Left ventricle myocardium superior (tissue), 1 donor: ENCODE results near the gene SGCA. TPM values are rescaled to one million over a fixed set of nuclear protein-coding genes. Genes with fewer than 3 reads are reported as not detected.

Experiments used
- ATAC-seq: fragments of 200-7000 bp; cut with Tn5 transposase; one replicate; pipeline ENCODE4 v1.9.1; 2020; ENCODE audit warnings: mild to moderate bottlenecking, moderate library complexity
- DNase-seq: peaks from one replicate; pipeline ENCODE4 v3.0.0-alpha.2; 2020
- intact Hi-C: fragments of 100-400 bp; cut with micrococcal nuclease; formaldehyde crosslinking; loops from one replicate; pipeline ENCODE4 v1.11.0; 2022
- long read RNA-seq: library from polyadenylated mRNA; unstranded; transcript quantifications from one replicate; pipeline ENCODE4 v2.0.0, GENCODE V29; 2021
- total RNA-seq: library from RNA; stranded (reverse); fragmentation: NEBNext Ultra II Directional; extraction: Animal tissue kit (Norgen Biotek cat#: 25700); gene quantifications from one replicate; pipeline ENCODE4 v1.2.1, GENCODE V29; 2021
- donor health status: DM: no; HTN: yes; CAD: no; lungs with severe emphysema.

The SGCA gene
- 155 TPM for total RNA-seq
- long read RNA-seq, transcript SGCA-202 (8 exons, 1,057 nt), result minor isoform, 61 of 272 reads
- long read RNA-seq, transcript SGCA-201 (10 exons, 1,432 nt), result major isoform, 82 of 272 reads
- long read RNA-seq, partial matches to known transcripts, result 59 of 272 reads
- long read RNA-seq, other reads (novel, unspliced or antisense), result 67 of 272 reads

DNA sequence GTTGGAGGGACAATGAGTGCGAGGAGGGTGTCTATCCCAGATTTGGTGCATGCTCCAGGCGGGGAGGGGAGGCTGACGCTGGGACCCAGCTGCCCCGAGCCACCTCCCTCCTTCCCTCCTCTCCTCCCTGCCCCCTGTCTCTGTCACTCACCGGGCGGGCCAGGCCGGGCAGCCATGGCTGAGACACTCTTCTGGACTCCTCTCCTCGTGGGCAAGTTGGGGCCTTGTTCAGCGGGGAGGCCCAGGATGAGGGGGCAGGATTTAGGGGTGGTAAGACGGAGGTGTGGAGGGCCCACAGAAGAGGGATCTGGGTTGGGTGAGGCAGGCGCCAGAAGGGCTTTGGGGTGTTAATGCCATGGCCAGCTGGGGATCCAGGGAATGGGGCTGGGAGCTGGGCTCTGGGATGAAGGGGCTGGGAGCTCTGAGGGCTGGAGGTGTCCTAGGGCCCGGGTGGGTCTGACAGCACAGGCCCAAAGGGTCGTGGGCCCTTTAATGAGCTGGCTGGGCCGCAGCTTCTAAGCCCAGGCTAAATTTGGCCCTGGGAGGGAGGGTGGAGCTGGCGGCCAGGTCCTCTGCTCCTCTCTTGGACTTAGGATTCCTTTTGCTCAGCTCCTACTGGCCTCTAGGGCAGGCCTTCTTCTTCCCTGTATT lies at the start of gene SGCA:
SGCA (plus strand) TSS at position 139 of the 651 bp plus-strand sequence; CDS start at position 175, 36 bp downstream.
- DNase-seq (peak; percentile 76), ATAC-seq (peak; percentile 73)
- intact Hi-C loops, result loop anchor here (10.0 kb wide), 1 partner anchor 61 kb away; no protein-coding TSS in a partner anchor

- DNase-seq (peak; percentile 81), ATAC-seq (peak; percentile 70)
- intact Hi-C loops, result no loop called here
These were observed 48.4 kb upstream of the SGCA start for GRCh38 chr17:50117202-50118051.

GRCh38 chr17:50118076-50118827 lies 47.6 kb upstream of the SGCA start:
- intact Hi-C loops, result no loop called here
- DNase-seq (no peak), ATAC-seq (no peak)

GRCh38 chr17:50118828-50119218 lies 47.0 kb upstream of the SGCA start:
- intact Hi-C loops, result no loop called here
- no peak for ATAC-seq
- no peak for DNase-seq

DNA sequence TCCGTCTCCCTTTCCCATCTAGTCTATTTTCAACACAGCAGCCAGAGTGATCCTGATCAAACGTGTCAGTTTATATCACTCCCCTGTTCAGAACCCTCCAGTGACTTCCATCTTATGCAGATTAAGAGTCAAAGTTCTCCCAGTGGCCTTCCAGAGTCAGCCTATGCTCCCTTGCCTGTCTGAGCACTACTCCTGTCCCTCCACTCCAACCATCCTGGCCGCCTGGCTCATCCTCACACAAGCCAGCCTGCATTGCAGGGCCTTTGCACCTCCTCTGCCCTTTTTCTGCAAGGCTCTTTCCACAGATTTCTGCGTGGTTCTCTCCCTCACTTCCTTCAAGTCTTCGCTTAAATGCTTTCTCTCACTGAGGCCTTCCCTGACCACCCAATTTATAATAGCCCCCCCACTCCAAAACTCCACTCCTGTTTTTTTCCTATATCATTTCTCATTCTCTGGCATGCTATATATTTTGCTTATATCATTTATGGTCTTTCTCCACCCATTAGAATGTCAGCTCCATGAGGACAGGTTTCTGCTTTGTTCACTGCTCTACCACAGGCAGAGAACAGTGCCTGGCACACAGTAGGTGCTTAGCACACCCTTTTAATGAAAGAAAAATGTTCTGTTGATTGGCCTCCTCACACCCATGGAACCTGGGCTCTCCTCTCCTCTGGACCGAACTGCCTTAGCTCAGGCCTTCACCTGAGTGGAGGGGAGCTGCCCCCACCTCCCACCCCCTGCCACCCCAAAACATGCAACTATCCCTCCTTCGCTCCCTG lies 45.1 kb upstream of the SGCA start:
- DNase-seq (no peak), ATAC-seq (no peak)
- intact Hi-C loops, result no loop called here

- intact Hi-C loops, result no loop called here
- ATAC-seq, result no peak
- DNase-seq, result no peak
These were observed 42.9 kb upstream of the SGCA start for GRCh38 chr17:50122945-50123344.

GRCh38 chr17:50123649-50124349 lies 42.0 kb upstream of the SGCA start:
- intact Hi-C loops, result no loop called here
- peak; percentile 18 for ATAC-seq
- no peak for DNase-seq

DNA sequence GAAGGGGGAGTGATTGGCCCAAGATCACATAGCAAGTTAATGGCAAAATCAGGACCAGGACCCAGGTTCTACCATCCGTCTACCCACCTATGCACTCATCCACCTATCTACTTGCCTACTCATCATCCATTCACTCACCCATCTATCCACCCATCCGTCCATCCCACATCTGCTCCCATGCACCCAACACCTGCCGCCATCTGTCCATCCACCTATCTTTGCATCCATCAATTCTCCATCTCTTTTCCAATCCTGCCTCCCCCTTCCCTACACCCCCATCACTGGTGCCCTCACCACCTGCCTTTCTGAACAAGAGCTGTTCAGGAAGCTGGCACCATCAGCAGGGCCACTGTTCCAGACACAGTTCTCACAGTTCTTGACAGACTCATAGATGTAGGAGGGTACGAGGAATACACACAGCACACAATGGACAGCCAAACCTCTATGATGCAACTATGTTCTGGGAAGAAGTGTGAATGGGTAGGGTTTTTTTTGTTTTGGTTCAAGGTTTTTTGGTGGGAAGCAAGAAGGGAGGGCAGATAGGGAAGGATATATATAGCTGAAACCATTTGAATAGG lies 40.3 kb upstream of the SGCA start:
- intact Hi-C loops, result no loop called here
- ATAC-seq (no peak), DNase-seq (no peak)

DNA sequence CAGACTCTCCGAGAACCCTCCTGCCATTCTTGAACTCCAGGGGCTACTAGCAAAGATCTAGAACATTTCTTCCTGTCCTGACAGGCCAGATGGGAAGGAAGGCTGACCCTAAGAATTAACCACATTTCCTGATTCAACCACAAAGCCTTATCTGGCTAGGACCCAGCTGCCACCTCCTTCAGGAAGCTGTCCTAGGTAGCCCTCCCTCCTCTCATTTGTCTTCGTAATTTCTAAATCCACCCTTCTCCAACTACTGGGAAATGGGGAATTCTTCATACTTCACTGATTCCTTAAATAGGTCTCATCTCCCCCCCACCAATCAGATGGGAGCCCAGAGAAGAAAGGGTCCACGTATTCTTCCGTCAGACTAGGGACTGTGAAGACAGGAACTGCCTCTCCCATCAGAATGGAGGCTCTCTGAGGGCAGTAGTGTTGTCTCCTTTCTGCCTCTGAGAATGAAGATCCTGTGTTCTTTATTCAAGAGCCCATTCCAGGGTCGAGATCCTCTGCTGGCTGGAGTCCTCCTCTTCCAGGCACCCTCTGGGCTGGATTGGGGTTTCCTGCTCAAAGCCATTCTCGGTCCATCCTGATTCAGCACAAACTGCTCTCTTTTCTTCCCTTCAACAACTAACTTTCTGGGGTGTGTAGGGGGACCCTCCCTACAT lies 38.0 kb upstream of the SGCA start:
- intact Hi-C loops, result no loop called here
- DNase-seq (no peak), ATAC-seq (no peak)

DNA sequence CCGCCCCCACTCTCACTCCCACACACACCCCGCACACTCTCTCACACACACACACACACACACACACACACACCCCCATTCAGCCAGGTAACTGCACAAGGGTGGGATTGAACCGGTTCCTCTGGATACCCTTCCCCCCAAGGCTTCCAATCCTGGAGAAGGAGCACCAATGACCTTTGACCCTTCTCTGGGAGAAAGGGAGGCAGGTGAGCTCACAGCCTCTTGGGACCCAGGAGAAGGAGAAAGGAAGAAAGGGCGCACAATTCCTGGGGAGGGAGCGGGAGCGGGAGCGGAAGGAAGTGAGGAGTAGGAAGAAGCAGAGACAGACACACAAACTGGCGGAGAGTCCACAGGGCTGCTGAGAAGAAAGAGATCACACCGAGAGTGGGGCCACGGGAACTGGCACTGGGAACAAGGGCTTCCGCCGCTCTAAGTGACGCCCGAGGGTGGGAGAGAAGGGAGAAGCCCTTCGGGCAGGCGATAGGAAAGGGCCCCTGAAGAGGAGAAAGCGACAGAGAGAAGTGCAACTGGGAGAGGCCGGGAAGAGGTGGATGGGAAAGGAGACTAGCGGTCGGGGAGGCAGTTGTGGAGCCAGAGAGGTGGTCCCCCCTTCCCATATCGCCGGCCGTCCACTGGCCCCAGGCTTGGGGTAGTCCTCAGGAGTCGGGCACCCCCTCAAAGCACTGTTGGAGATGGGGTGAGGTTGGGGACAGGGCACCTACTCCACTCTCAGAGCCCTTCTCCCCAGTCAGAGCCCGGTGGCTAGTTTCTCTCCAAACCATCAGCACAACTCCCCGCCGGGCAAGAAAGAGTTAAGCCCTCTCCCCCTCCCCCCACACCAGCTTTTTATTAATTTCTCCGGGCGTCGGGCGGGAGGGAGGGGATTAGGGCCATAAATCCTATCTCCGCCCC lies 37.1 kb upstream of the SGCA start:
- ATAC-seq (no peak), DNase-seq (no peak)
- intact Hi-C loops, result no loop called here

GRCh38 chr17:50129353-50129727 lies 36.5 kb upstream of the SGCA start:
- intact Hi-C loops, result no loop called here
- no peak for ATAC-seq
- DNase-seq, result no peak

- ATAC-seq (peak; percentile 44), DNase-seq (peak; percentile 57)
- intact Hi-C loops, result no loop called here
These were observed 35.9 kb upstream of the SGCA start, which contains the start of gene SAMD14 for GRCh38 chr17:50129728-50130558. Gene SAMD14, minus strand, starts transcription at chr17:50130160. Its CDS starts 5,201 bp downstream, at chr17:50124959.

DNA sequence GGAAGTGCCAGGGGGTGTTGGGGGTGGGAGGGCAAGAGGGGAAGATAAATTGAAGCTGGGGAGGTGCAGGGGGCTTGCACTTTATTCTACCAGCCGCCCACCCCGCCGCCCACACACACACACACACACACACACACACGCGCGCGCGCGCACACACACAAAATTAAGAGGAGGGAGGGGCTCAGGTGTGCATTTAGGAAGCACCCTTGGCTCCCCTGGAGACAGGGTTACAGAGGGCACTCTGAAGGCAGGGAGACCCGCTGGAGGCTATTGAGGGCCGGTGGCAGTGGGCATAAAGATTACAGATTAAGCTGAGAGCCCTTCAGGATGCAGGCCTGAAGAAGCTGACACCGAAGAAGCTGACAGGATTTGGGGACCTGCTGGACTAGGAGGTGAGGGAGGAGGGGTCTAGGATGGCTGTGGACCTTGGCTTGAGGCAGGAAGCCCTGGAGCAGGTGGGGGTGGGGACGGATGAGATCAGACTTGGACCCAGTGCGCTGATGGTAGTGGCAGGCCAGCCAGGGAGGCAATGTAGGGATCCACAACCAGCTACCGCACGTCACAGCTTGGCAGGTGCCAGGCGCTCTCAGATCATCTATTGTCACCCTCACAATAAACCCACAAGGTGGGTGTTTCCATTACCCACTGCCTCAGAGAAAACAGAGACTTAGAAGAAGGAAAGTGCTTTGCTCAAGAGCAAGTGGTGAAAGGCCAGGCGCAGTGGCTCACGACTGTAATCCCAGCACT lies 35.1 kb upstream of the SGCA start:
- intact Hi-C loops, result no loop called here
- ATAC-seq (peak; percentile 10), DNase-seq (no peak)

DNA sequence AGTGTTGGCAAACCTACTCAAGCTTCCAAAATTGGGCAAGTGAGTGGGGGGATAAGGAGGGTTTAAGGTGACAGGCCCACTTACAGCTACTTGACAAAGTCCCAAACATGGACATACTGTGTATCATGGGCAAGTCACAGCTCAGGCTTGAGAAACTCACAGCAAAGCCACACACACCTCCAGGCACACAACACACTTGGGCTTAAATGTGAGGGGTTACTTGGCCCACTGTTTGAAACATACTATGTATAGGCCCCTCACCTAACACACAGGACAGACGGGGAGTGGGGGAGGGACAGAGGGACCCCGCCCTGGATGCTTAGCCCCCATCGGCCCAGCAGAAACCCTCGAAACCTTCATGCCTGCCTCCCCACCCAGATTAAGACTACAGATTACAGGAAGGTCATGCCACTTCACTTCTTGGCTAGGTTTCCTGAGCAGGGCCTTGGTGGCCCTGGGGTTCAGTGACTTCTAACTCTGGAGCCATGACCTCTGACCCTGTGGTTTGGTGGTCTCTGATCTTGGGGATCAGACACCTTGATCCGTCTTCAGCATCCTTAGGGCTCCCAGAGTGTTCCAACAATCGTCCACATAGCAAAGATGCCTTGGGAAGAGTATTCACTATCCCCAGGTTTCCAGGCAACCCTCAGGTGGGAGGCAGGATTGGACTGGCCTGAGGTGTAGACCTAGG lies 33.6 kb upstream of the SGCA start:
- DNase-seq, result no peak
- intact Hi-C loops, result no loop called here
- ATAC-seq, result no peak
